TTC549 (cell line): ENCODE measurements around the gene SMAD7.

Source experiments
- FAIRE-seq: peaks from 2 replicates; lab custom pipeline; 2012; peaks lifted over from hg19 to GRCh38; lab: Jason Lieb, UNC

Gene SMAD7

DNA sequence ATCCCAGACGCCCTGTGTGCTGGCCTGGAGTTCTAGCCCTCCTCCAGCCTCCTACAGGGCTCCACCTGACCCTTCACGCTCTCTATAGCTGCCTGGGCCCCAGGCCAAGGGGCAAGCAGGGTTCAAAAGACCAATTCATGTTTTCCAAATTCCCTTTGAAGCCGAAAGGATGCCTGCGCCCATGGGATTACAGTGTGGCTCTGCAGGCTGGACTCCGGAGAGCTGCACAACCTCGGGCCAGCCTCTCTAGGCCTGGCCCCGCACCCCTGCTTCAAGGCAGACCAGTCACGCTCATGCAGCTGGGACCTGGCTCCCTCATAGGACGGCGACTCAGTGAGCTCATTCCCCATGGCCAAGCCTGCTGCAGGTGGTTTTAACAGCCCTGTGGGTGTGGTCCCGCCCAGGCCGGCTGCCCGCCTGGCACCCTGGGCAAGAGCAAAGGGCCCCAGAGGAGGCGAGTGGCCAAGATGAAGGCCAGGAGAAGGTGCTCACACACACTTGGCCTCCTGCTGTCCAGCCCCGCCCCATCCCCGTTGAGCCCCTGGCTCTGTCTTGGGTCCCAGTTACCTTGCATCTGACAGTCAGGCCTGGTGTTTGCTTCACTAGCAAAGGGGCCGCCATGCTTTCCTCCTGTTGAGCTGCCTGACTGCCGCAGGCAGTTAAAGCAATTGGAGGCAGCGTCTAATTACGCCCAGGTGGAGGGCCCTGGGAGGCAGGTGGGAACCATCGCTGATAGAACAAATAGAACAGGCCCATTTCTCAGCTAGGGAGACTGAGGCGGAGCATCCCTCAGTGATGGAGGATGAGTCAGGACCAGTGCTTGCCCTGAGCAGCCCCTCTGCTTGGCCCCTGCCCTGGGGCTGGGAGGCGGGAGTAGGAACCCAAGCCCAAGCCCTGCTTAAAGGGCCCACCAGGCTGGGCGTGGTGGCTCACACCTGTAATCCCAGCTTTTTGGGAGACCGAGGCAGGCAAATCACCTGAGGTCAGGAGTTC is 56.9 kb downstream of the SMAD7 start:
- FAIRE-seq: no peak

DNA sequence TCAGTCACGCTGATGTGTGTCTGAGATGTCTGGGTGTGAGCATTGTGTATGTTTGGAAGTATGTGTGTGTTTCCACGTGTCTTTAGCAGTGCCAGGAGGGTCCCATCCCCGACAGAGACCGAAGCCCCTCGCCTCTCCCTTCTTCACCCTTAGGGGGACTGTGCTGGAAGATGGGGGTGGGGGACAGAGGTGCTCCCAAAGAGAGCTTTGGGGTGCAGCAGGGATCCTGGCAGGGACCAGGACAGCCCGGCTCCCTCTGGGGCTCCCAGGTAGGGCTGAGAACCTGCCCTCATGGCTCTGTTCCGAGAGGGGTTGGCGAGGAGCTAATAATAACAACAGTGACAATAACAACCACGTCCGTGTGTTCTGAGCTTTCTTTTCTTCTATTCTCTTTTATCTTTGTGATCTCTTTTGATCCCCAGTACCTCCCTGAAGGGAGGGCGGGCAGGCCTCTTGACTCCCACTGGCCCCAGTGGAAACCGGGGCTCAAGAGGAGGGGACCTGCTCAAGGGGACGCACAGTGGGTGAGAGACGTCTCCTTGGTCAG is 57.6 kb downstream of the SMAD7 start:
- no peak for FAIRE-seq

DNA sequence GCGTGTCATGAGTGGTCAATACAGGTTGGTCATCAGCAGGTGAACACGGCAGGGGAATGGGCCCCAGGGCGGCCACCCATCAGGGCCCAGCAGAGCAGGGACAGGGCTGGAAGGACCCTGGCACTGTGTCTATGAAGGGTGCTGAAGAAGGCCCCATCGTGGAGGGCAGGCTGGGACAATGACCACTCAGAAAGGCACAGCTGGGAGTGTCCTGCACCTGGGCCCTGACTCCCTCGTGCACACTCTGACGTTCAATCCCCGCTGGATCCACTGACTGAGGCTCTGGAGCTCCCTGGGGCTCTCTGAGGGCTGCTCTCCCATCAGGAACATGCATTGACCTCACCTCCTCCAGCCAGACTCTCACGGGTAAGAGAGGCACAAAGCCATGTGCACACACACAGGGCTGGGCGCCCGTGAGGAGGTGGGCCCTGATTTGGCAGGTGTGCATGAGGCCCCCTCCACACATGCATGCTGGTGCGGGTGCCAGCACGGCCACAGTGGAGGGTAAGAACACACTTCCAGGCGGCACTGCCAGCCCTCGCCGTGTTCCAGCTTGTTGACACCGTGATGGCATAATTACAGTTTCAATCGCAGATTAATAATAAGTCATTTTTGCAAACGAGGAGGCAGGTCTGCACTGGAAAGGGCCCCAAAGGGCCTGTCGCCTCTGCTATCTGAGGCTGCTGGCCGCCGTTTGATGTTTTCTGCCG is 58.5 kb downstream of the SMAD7 start:
- FAIRE-seq: no peak

DNA sequence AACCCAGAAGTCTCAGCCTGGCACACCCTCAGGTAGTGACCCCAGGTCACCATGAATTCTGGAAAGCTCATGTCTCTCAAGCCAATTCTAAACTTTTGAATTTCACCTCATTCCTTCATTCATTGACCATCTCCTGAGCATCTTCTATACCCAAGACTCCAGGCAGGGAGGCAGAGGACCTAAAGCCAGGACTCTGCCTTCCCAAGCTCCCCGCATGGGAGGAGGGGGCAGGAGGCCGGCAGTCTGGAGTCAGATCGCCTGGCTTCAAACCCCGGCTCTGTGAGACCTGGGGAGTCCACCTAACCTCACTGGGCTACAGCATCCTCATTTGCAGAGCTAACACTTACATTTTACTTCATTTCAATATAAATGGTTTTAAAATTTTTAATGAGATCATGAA is 59.0 kb downstream of the SMAD7 start:
- FAIRE-seq: no peak

DNA sequence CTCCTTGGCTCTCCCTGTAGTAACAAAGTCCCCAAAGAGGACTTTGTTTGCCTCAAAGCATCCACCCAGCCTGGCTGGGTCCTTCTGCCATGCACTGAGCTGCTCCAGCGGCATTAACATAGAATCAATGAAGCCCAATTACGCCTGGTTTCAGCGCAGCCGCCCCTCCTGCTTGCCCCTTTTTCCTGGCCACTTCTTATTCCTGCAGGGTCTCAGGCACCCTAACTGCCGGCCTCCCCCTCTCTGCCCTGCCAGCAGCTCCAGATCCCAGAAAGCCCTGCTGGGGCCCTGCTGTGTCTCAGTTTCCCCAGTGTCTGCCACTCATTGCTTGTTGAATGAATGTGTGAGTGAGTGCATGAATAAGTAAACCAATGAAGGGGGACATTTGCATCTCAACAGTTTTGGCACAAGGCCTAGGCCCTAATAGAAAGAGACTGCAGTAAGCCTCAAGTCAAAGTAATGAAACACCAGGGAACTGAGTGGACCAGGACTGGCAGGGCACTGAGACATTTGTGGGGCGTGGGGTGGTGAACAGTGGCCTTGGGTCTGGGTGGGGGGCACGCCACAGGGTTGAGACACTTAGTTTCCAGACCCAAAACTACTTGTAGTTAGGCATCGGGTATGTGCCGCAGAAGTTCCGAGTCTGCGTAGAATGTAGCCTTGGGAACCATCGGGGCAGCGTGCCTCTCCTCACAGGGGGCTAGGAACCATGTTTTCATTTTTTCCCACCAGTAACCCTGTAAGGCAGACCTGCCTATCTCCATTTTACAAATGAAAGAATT is 60.6 kb downstream of the SMAD7 start:
- no peak for FAIRE-seq

DNA sequence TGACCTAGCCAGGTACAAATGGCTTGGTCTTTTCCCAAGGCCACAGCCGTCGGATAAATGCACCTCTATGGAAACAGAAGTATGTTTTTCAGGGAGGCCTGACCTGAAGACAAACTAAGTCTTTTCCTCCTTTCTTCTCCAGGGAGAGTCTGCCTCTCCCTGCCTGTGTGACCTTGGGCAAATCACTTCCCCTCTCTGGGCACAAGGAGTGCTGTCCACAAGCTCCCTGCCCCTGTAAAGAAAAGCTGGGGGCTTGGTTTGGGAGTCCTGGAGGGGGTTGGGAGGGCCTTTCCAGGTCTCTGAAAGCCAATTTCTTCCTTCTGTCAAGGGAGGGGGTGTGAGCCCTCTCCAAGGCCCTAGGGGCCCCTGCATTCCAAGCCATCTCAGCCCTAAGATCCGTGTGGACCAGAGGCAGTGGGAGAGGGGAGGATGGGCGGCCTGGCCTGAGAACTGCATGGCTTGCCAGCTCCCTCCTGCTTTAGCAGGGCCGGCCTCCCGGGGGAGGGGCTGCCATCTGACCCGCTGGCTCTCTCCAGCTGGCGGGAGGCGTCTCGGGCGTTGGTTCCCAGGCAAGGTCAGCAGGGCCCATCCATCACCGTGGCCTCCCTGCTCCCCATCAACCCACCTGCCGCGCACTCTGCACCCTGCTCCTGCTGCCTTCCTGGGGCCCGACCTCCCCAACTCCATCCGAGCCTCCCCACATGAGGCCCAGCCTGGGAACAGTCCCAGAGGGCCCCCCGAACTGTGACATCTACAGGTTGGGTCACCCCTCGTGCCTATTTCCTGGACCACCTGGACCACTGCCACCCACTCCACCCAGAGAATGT is 61.4 kb downstream of the SMAD7 start:
- FAIRE-seq: no peak

DNA sequence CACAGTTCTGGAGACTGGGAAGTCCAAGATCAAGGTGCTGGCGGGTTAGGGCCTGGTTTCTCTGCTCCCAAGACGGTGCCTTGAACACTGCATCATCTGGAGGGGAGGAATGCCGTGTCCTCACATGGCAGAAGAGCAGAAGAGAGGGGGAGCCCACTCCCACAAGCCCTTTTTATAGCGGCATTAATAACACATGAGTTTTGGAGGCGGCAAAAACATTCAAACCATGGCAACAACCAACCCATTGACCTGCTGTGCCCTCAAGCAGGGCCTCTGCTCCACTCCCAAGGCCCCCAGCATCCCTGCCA is 62.0 kb downstream of the SMAD7 start:
- FAIRE-seq: no peak

DNA sequence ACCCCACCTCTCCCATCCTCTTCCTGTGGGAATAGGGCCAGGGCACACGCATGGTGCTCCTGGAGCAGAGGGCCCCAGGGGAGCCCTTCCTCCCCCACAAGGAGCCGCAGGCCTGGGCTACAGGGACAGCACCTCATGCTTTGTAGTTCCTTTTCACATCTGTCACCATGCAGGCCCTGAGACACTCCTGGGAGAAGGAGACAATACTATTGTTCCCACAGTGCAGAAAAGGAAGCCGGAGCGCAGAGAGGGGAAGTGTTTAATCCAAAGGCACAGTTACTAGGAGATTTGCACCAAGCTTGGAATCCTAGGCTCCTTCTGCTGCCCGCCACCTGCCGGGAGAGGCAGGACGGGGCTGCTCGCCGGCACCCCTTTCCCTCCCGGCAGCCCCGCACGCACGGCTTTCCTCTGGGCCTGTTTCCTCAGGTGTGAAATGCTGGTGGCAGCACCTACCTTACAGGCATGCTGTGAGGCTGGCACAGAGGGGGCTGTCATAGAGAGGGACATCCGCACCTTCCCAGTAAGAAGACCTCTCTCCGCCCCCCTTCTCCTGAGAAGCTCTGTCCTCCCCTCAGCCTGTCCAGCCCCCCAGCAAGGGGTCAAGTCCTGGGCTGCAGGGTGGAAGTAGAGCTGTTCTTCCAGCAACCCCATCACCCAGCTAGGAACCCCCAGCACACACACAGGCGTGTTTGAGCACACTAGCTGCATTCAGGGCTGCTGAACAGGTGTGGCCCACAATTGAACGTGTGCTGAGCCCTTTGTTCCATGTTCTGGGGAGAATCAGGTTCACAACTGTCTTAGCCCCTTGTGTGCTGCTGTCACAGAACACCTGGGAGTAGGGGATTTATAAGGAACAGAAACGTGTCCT is 62.6 kb downstream of the SMAD7 start:
- FAIRE-seq: no peak

DNA sequence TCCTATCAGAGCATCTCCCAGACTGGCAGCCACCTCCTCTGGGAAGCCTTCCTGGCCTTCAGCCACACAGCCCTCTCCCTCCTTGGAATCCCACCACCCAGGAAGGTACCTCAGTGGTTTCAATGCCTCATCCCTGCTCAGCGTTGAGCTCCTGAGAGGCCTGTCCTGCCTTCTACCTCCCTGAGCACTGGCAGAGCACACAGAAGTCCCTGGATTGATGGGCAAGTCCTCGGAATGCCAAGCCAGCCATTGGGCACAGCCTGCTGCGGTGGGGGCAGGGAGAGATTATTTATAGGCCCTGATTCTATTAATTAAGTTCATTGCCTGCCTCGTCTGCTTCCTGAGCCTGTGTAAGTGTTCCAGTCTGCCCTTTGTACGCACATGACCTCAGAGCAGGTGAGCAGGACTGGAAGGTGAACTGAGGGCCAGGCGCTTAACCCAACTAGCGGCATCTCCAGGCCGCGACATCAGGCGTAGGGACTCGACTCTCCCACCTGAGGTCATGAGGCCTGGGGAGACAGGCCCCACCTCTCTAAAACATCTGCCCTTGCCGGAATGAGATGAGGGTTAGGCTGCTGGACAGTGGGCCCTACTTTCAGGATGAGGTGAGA is 63.4 kb downstream of the SMAD7 start:
- FAIRE-seq: no peak

DNA sequence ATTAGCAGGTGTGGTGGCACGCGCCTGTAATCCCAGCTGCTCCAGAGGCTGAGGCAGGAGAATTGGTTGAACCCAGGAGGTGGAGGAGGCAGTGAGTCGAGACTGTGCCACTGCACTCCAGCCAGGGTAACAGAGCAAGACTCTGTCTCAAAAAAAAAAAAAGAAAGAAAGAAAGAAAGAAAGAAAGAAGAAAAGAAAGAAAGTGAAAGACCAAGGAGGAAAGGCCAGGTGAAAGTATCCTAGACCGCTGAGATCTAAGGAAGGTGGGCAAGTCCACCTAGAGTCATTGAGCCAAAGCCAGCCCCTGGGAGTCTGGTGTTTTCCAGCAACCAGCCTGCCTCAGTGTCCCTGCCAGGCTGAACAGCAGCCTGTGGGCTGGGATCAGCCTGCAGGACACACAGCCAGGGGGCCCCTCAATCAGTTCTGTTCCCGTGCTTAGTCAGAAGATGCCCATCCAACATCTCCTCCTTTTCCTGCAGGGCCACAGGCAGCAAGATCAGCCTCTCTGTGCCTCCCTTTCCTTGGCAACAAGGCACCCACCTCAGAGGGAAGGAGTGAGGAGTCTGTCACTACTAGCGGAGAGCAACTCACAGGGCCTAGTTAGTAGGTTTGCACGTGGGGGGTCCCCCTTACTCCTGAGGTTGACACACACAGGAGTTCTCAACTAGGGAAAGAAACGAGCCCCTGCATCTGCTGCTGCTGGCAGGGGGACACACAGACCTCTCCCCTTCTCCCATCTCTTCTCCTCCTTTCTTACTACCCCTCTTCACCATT is 64.1 kb downstream of the SMAD7 start:
- FAIRE-seq: no peak

DNA sequence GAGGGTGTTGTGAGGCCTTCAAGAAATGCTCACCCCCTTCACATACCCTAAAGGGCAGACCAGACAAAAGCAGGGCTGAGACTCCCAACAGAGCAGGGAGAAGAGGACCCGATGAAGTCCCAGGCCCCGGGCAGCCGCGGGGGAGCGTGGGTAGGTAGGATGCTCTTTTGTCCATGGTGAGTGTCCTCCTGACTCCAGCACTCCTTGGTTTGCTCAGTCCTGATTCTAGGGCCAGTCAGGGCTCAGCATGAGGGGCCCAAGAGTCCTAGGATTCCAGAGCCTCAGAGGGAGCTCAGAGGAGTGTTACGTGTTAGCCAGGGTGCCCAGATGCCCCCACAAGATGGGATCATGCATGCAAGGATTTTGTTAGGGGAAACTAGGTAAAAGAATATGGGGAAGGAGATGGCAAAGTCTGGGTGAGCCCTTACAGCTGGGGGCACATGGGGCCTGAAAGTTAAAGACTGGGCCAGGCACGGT is 64.8 kb downstream of the SMAD7 start:
- no peak for FAIRE-seq

DNA sequence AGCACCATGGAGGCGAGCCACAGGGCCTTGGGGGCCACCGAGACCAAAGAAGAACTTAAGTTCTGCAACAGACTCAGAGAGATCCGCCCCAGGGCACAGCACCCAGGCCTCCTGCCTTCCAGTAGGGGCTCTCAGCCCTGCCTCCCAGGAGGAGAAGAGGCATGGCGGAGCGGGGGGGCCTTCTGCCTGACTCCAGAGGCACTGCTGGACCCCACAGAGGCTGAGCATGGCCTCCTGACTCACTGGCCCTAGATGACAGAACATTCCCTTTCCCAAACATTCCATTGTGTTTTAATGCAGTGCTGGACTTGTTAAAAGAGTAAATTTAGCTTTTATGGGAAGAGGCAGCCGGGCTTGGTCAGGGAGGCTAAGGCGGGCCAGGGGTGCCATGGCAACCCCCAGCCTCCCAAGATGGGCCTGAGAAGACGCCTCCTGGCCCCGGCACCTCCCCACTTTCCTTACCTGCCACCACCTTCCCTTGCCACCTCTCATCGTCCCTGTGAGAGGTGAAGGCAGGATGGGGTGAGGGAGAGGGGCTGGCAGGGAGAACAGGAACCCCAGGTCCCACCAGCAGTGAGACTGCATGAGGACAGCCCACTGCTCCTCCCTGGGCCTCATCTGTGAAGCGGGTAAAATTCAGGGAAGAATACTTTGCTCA is 65.4 kb downstream of the SMAD7 start:
- FAIRE-seq: no peak

DNA sequence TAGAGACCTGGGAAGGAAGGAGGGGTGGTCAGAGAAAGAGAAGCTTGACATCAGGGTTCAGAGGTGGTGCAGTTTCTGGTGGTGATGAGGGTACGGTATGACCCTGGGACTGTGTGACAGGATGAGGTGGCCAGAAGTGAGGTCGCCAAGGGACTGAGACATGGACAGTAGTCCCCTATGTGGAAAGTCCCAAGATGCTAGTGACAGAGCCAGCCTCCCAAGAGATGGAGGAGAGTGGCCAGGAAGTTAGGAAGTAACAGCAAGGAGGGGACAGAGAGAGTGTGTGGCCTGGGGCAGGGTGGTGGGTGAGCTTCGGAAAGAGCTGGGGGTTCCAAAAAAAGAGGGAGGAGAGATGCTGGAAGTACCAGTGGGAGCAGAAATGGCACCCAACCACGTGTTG is 66.0 kb downstream of the SMAD7 start:
- no peak for FAIRE-seq

DNA sequence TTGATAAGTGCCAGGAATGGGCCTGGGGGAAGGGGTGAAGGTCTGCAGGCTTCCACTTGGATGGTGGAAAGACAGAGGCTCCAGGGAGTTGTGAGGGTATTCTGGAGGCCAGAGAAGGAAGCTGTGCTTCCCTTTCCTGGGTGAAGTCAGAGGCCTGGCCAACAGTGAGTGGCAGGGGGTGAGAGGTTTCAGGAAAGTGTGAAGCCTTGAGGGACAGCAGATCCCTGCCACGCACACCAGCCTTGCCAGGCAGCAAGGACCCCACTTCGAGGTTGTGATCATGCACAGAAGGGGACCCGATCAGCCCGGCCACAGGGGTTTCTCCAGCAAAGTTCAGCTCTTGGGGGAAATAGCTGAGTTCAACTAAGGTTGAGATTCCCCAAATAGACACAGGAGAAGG is 66.5 kb downstream of the SMAD7 start:
- no peak for FAIRE-seq

DNA sequence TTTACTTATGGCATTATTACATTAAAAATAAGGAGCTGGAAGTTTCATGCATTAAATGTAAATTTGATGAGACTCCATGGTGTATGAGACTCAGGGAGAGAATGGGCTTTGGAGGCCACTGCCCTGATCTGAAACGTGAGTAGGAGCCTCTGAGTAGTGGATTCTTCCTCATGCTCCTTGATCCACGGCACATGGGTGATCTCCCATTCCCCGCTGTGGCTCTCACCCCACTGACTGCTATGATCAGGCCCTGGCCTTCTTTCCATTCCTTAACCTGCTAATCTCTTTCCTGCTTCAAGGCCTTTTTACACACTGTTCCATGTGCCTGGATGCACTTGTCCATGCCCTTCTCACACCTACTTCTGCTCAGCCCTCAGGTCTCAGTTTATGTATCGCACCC is 68.4 kb downstream of the SMAD7 start:
- no peak for FAIRE-seq

DNA sequence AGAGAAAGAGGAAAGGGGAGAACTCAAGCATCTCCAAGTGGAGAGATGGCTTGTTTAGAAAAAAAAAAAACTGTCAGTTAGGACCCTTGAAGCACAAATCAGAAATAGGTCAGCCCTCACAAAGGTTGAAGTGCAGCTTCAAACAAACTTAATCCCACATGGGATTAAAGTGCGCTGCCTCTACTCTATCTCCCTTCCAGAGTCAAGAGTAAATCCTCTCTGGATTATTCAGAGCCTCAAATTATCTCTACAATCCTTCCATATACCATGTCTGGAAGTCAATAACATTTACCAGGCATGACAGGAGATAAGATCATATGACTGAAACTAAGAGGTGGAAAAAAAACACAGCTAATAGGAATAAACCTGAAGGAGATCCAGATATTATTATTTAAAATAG is 69.8 kb downstream of the SMAD7 start:
- no peak for FAIRE-seq

DNA sequence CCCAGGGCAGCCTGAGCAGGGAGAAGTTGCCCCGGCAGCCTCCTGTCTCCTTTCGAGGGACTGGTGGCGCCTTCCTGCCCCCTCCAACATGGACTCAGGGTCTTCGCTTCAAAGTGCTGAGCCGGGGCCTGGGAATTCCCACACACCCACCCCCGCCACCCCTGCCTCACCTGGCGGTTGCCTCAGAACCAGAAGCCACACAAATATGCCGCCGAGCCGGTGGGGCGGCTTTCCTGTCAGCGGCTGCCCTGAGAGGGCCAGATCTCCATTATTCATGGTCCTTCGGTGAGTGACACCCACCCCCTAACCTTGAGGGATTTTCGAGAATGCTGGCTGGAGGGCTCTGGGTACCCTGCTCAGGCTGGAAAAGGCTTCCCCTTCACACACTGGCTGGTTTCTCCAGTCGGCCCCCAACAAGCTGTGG is 71.7 kb downstream of the SMAD7 start:
- FAIRE-seq: no peak

DNA sequence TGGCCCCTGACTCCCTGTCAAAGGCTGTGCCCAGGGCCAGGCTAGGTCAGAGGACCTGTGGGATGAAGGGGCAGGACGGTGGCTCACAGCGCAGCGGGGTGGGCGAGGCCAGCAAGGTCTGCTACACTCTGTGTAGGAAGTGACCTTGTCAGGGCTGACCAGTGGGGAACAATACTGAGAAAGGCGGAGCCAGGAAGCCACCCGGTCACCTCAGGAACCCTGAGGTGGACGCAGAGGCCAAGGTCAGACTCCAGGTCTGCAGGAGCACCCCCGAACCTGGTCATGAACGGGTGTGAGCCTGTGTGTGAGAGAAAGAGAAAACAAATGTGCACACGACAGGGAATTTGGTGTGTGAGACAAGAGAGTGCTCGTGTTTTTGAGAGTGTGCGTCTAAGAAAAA is 72.3 kb downstream of the SMAD7 start:
- no peak for FAIRE-seq

DNA sequence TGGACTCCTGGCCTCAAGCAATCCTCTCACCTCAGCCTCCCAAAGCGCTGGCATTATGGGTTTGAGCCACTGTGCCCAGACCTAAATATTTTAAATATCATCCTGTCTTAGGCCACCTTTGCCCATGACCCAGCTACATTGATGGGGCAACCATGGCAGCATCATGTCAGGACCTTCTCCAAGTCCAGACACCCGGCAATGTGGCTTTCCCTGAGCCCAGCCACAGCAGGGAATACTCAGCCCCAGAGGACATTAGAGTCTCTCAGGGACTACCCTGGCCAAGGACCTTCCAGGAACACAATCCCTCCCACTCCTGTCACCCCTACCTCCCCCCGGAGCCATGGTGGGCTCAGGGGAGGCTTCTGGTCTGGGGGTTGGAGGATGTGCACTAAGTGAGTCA is 72.8 kb downstream of the SMAD7 start:
- no peak for FAIRE-seq
